ENCODE measurements around the gene MYADM.

DNA sequence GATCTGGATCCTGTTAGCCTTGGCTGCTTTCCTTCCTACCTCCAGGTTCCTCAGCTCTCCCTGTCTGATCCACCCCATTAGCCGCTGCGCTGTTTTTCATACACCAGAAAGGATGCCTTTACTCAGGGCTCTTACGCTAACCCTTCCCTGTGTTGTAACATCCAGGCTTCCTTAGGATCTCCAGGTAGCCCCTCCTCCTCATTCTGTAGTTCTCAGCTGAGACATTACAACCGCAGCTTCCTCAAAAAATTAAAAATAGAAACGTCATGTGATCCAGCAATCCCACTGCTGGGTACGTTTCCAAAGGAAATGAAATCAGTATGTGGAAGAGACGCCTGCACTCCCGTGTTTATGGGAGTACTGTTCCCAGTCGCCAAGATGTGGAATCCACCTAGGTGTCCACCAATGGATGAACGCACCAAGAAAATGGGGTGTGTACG, 18.4 kb upstream of the MYADM start:
- TF ChIP-seq, protein P1, sequence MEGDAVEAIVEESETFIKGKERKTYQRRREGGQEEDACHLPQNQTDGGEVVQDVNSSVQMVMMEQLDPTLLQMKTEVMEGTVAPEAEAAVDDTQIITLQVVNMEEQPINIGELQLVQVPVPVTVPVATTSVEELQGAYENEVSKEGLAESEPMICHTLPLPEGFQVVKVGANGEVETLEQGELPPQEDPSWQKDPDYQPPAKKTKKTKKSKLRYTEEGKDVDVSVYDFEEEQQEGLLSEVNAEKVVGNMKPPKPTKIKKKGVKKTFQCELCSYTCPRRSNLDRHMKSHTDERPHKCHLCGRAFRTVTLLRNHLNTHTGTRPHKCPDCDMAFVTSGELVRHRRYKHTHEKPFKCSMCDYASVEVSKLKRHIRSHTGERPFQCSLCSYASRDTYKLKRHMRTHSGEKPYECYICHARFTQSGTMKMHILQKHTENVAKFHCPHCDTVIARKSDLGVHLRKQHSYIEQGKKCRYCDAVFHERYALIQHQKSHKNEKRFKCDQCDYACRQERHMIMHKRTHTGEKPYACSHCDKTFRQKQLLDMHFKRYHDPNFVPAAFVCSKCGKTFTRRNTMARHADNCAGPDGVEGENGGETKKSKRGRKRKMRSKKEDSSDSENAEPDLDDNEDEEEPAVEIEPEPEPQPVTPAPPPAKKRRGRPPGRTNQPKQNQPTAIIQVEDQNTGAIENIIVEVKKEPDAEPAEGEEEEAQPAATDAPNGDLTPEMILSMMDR (IDR thresholded peaks at IDR 0.05; ENCODE audit: low read depth, low read length, poor library complexity, severe bottlenecking), result no peak
- no peak for TF ChIP-seq EZH2phosphoT487 (IDR thresholded peaks at IDR 0.05; ENCODE audit: borderline replicate concordance, low read length)
